Karpas-422 (cell line): Measurements from ENCODE around the gene SMARCA1. TPM values are rescaled to one million over a fixed set of nuclear protein-coding genes. Genes with fewer than 3 reads are reported as not detected.
"Not testable (repeated sequence)": the region's sequence is repeated elsewhere in the genome, so short reads cannot be mapped to it uniquely, and the experiment has no call there.

Experiments used
- DNase-seq: peaks from one replicate; pipeline ENCODE4 v3.0.0-alpha.2; 2015
- H2AFZ ChIP-seq: fragments of 200-600 bp; sonication (generic); 2 replicates; pipeline ENCODE4 v1.6.1; 2014; ENCODE audit warnings: antibody characterized with exemption, low read length, mixed read lengths
- H3K27ac ChIP-seq: fragments of 200-600 bp; sonication (generic); 2 replicates; pipeline ENCODE4 v1.5.1; 2014; ENCODE audit warnings: mild to moderate bottlenecking, low read length, moderate library complexity
- H3K27me3 ChIP-seq: fragments of 200-600 bp; sonication (generic); 2 replicates; pipeline ENCODE4 v1.6.1; 2014; ENCODE audit warnings: low read length, mixed read lengths
- H3K36me3 ChIP-seq: fragments of 200-600 bp; sonication (generic); 2 replicates; pipeline ENCODE4 v1.6.1; 2014; ENCODE audit warnings: low read length, mixed read lengths; ENCODE audit not compliant: insufficient read depth
- H3K4me1 ChIP-seq: fragments of 200-600 bp; sonication (generic); 2 replicates; pipeline ENCODE4 v1.6.1; 2014; ENCODE audit warnings: mild to moderate bottlenecking, low read length, mixed read lengths
- H3K4me2 ChIP-seq: fragments of 200-600 bp; sonication (generic); 2 replicates; pipeline ENCODE4 v1.6.1; 2014; ENCODE audit warnings: low read length, low read depth, mild to moderate bottlenecking; ENCODE audit not compliant: poor library complexity, severe bottlenecking
- H3K4me3 ChIP-seq: fragments of 200-600 bp; sonication (generic); 2 replicates; pipeline ENCODE4 v1.5.1; 2014; ENCODE audit warnings: mild to moderate bottlenecking, antibody characterized with exemption, low read length, mixed read lengths
- H3K79me2 ChIP-seq: fragments of 200-600 bp; sonication (generic); 2 replicates; pipeline ENCODE4 v1.6.1; 2014; ENCODE audit warnings: mild to moderate bottlenecking, low read length, mixed read lengths
- H3K9ac ChIP-seq: fragments of 200-600 bp; sonication (generic); 2 replicates; pipeline ENCODE4 v1.6.0; 2014; ENCODE audit warnings: low read length
- H3K9me2 ChIP-seq: fragments of 200-600 bp; sonication (generic), shearing (Covaris generic); replicated peaks from 2 replicates; pipeline ENCODE4 v1.6.0; 2014; ENCODE audit warnings: mild to moderate bottlenecking, low read length, moderate library complexity; ENCODE audit not compliant: insufficient read depth
- H3K9me3 ChIP-seq: fragments of 300-700, 200-600 bp; sonication (generic); 2 replicates; pipeline ENCODE4 v1.6.1; 2014; ENCODE audit warnings: low read length, mixed read lengths
- H4K20me1 ChIP-seq: fragments of 200-600 bp; sonication (generic); 2 replicates; pipeline ENCODE4 v1.6.1; 2014; ENCODE audit warnings: mild to moderate bottlenecking, antibody characterized with exemption, low read length, low read depth; ENCODE audit not compliant: insufficient read depth
- total RNA-seq: library from RNA; depleted of rRNA; stranded (reverse); fragments of >200 nt; shearing (Covaris generic); gene quantifications from 2 replicates; pipeline ENCODE4 v1.2.3, GENCODE V29; 2014; ENCODE audit warnings: low replicate concordance; rRNA removed

SMARCA1 gene
- total RNA-seq = not detected in 2 replicates

GRCh38 chrX:129523079-129523911 lies at the start of gene SMARCA1:
TSS of gene SMARCA1 (minus strand) at chrX:129523490. CDS start at chrX:129523370, 120 bp downstream.
- H4K20me1 ChIP-seq = no peaks in the 10 kb centered on the region
- no peak for DNase-seq
- H3K9me3 ChIP-seq = 0 out of 2 replicates have a peak, but pooled peaks cover 3% of the 10 kb centered on the region
- H3K9me2 ChIP-seq = no peaks in the 10 kb centered on the region
- no peaks in the 10 kb centered on the region for H3K4me1 ChIP-seq
- H3K4me2 ChIP-seq = no peak within 1 kb of the TSS
- no peaks in the 10 kb centered on the region for H3K36me3 ChIP-seq
- H3K9ac ChIP-seq = no peak within 1 kb of the TSS
- H3K27me3 ChIP-seq = no peaks in the 10 kb centered on the region
- H3K27ac ChIP-seq = no peak within 1 kb of the TSS
- no peak within 1 kb of the TSS for H3K4me3 ChIP-seq
- H3K79me2 ChIP-seq = no peaks in the 10 kb centered on the region
- H2AFZ ChIP-seq = no peak within 1 kb of the TSS

GRCh38 chrX:129572422-129572821 lies 49.1 kb upstream of the SMARCA1 start:
- Histone ChIP-seq H3K4me3 (no peak overlapping the region), H4K20me1 (no peaks in the 10 kb centered on the region), H3K27ac (no peak overlapping the region), H2AFZ (no peak overlapping the region), H3K9ac (no peak overlapping the region), H3K9me3 (no peaks in the 10 kb centered on the region), H3K27me3 (no peaks in the 10 kb centered on the region), H3K9me2 (no peaks in the 10 kb centered on the region), H3K36me3 (0 out of 2 replicates have a peak, but pooled peaks cover 4% of the 10 kb centered on the region), H3K4me1 (no peaks in the 10 kb centered on the region), H3K79me2 (no peaks in the 10 kb centered on the region), H3K4me2 (no peak overlapping the region)
- DNase-seq = no peak

GRCh38 chrX:129568349-129568748 lies 45.1 kb upstream of the SMARCA1 start:
- Histone ChIP-seq H2AFZ (no peak overlapping the region), H3K4me2 (no peak overlapping the region), H3K79me2 (no peaks in the 10 kb centered on the region), H3K4me3 (no peak overlapping the region), H3K9ac (no peak overlapping the region), H3K27ac (no peak overlapping the region), H3K36me3 (peaks cover 6% of the 10 kb centered on the region; the same call in 1 of the 2 replicates), H4K20me1 (no peaks in the 10 kb centered on the region), H3K27me3 (no peaks in the 10 kb centered on the region), H3K4me1 (peaks cover 10% of the 10 kb centered on the region), H3K9me2 (no peaks in the 10 kb centered on the region), H3K9me3 (no peaks in the 10 kb centered on the region)
- DNase-seq = no peak

GRCh38 chrX:129566073-129566472 lies 42.8 kb upstream of the SMARCA1 start:
- Histone ChIP-seq H2AFZ (no peak overlapping the region), H3K4me1 (peaks cover 10% of the 10 kb centered on the region), H3K27ac (no peak overlapping the region), H3K4me2 (no peak overlapping the region), H3K9me2 (no peaks in the 10 kb centered on the region), H3K9me3 (no peaks in the 10 kb centered on the region), H4K20me1 (no peaks in the 10 kb centered on the region), H3K9ac (no peak overlapping the region), H3K27me3 (no peaks in the 10 kb centered on the region), H3K79me2 (no peaks in the 10 kb centered on the region), H3K4me3 (no peak overlapping the region), H3K36me3 (peaks cover 16% of the 10 kb centered on the region)
- no peak for DNase-seq

GRCh38 chrX:129565046-129565650 lies 41.9 kb upstream of the SMARCA1 start:
- Histone ChIP-seq H3K4me1 (peaks cover 10% of the 10 kb centered on the region), H3K27ac (no peak overlapping the region), H3K4me3 (no peak overlapping the region), H3K79me2 (no peaks in the 10 kb centered on the region), H3K9me2 (no peaks in the 10 kb centered on the region), H3K4me2 (no peak overlapping the region), H4K20me1 (no peaks in the 10 kb centered on the region), H3K9ac (no peak overlapping the region), H2AFZ (no peak overlapping the region), H3K36me3 (peaks cover 16% of the 10 kb centered on the region), H3K9me3 (no peaks in the 10 kb centered on the region), H3K27me3 (no peaks in the 10 kb centered on the region)
- no peak for DNase-seq

- H3K79me2 ChIP-seq, H3K9ac ChIP-seq, H3K4me1 ChIP-seq, H2AFZ ChIP-seq, H3K9me3 ChIP-seq, H3K27me3 ChIP-seq, H3K4me2 ChIP-seq, H3K4me3 ChIP-seq, DNase-seq, H4K20me1 ChIP-seq, H3K27ac ChIP-seq, H3K9me2 ChIP-seq: not testable (repeated sequence)
- peaks cover 16% of the 10 kb centered on the region for H3K36me3 ChIP-seq
These were observed 41.1 kb upstream of the SMARCA1 start for GRCh38 chrX:129564345-129564744.

GRCh38 chrX:129561453-129561852 lies 38.2 kb upstream of the SMARCA1 start:
- peaks cover 10% of the 10 kb centered on the region for H3K4me1 ChIP-seq
- no peak overlapping the region for H3K9ac ChIP-seq
- no peak overlapping the region for H3K27ac ChIP-seq
- no peaks in the 10 kb centered on the region for H3K9me2 ChIP-seq
- H2AFZ ChIP-seq = no peak overlapping the region
- H3K36me3 ChIP-seq = peaks cover 16% of the 10 kb centered on the region
- no peak overlapping the region for H3K4me2 ChIP-seq
- no peaks in the 10 kb centered on the region for H3K9me3 ChIP-seq
- no peaks in the 10 kb centered on the region for H4K20me1 ChIP-seq
- H3K4me3 ChIP-seq = no peak overlapping the region
- DNase-seq = no peak
- H3K79me2 ChIP-seq = no peaks in the 10 kb centered on the region
- H3K27me3 ChIP-seq = no peaks in the 10 kb centered on the region

- Histone ChIP-seq H3K4me1 (no peaks in the 10 kb centered on the region), H3K27me3 (no peaks in the 10 kb centered on the region), H3K79me2 (no peaks in the 10 kb centered on the region), H3K27ac (no peak overlapping the region), H3K9me2 (no peaks in the 10 kb centered on the region), H2AFZ (no peak overlapping the region), H3K36me3 (peaks cover 16% of the 10 kb centered on the region), H4K20me1 (no peaks in the 10 kb centered on the region), H3K9ac (no peak overlapping the region), H3K4me2 (no peak overlapping the region), H3K9me3 (no peaks in the 10 kb centered on the region), H3K4me3 (no peak overlapping the region)
- DNase-seq = peak; percentile 21
These were observed 36.5 kb upstream of the SMARCA1 start for GRCh38 chrX:129559783-129560182.
